ENCODE data around the gene ZBTB8B.
"Not testable (repeated sequence)": the region's sequence is repeated elsewhere in the genome, so short reads cannot be mapped to it uniquely, and the experiment has no call there.

The ZBTB8B gene

DNA sequence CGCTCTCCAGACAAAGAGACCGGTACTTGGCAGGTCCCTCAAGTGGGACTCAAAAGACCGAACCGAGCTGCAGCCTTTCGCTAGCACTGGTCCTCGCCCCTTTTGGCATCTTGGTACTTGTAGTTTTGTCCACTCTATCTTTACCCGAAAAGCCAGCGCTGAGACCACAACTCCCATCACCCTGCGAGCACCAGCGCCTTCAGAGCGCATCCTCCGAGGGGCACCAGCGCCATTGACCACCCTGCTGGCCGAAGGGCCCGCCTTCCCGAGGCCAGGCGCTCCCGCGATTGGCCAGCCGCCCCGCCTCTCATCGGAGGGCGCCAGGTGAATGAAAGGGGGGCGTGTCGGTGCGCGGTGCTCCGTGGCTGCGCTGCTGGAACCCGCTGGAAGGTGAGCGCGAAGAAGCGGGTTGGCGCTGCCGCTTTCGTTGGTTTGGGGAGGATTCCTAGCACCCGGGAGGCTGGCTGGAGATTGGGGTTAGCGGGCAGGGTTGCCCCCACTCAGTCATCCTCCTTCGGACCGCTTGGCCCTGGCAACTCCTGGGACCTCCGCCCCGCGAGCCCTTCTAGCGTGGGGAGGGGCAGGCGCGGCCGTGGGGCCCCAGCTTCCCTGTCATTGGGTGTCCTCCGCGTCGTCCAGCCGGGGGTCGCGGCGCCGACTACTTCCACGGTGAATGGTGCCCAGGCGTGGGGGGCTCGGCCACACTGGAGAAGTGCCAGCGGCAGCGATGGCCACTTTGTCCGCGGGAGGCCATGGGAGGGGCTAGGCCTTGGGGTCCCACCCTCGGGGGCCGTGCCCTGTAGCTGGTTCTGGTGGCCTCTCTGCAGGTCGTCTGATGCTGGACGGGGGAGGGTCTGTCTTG, at the start of gene ZBTB8B:
ZBTB8B (plus strand) TSS at position 357 of the 862 bp plus-strand sequence. CDS start 5,553 bp downstream, outside the sequence.
- DNase-seq: peak; percentile 14

DNA sequence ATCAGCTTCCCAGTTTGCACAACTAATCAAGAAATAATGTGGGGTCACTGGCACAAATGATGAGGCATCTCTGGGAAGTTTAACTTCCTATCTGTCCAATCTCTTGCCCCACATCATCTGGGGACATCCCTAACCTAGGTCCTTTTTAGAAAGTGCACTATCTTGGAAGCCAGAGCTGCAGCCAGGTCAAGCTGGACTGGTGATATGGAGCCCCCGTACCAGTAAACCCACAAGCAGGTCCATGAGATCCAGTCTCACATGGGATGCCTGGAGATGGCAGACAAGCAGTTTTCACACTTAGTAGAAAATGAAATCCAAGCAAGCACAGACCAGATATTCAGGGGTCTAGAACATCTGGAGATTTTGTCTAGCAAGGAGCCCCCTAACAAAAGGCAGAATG, 43.1 kb upstream of the ZBTB8B start:
- no peak for DNase-seq

DNA sequence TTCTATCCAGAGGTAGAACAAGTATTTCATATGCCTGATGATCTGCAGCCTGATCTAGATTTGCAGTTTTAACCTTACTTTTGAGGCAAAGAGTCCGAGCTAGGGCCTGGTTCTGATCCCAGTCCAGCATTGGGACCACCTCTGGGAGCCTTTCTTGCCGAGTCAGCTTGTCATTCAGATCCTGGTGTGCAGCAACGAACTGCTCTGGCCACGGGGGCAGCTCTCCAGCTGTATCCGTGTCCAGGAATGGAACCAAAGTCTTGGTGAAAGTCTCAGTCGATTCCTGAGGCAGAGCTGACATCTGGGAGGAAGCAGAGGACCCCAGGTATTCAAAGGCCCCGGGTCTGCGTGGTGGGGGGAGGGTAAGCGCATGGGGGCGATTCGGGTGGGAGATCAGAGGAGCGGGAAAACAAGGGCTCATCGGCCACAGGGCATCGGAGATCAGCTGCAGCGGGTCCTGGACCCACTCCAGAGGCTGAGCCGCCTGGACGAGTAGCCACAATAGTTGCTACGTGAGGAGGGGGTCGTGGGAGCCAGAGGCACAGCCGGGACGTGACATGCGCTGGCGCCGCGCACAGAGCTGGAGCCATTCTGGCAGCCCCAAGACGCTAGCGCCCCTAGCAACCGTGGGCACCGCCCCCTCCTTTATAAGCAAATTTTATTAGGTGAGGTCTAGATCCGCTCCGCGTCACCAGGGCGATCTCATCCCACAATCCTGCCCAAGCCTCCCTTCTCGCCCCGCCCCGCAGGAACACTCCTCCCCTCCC, 38.2 kb upstream of the ZBTB8B start:
- DNase-seq: no peak

DNA sequence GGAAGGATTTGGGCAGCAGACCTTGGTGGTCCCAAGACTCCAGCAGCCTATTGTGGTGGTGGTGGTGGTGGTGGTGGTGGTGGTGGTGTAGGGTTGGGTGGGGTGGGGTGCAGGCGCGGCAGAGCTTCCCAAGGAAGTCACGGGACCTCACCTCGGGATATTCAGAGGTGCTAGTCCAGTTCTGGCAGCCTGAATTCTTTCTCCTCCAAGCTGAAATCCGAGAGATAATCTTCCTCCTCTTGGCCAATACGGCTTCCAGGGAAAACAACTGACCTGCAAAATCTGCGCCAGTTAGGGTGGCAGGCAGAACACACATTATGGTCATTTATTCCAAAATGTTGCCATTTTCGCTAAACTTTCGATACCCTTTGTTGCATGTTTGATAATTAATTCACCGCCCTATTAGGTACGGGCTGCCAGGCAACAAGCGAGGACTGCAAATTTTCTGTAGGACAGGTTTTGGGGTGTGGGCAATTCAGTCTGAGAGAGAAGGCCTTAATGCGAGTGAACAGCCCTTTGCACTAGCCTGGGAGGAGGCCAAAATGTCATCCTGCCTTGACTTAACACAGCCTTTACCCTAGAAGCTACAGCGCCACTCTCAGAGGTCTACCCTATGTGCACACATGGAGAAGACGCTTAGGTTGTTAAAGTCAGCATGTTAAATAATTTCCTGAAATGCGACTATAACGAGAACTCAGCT, 37.5 kb upstream of the ZBTB8B start:
- no peak for DNase-seq

DNA sequence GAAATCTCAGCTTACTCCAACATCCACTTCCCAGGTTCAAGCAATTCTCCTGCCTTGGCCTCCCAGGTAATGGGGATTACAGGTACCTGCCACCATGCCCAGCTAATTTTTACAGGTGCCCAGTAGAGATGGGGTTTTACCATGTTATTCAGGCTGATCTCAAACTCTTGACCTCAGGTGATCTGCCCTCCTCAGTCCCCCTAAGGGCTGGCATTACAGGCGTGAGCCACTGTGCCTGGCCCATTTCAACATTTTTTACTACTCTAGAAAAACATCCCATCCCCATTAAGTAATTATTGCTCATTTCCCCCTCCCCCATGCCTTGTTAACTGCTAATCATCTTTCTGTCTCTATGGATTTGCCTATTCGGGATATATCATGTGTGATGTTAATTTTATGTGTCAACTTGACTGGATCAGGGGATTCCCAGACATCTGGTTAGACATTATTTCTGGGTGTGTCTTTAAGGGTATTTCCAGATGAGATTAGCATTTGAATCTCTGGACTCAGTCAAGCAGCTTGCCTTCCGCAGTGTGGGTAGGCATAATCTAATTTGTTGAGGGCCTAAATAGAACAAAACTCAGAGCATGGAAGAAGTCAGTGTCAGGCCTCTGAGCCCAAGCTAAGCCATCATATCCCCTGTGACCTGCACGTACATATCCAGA, 33.0 kb upstream of the ZBTB8B start:
- no peak for DNase-seq

DNA sequence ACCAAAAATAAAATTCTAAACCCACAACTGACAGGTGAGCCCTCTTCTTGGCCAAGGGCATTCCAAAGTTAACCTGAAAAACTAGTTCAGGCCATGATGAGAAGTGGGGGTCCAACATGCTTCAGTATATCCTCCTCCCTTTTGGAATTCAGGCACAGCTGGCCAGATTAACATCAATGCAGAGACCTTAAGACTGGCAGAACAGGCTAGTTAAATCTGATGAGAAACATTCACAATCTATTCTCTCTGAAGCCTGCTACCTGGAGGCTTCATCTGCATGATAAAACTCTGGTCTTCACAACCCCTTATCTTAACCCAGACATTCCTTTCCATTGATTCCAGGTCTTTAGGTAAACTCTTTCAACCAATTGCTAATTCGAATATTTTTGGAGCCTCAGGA, 26.7 kb upstream of the ZBTB8B start:
- no peak for DNase-seq

DNA sequence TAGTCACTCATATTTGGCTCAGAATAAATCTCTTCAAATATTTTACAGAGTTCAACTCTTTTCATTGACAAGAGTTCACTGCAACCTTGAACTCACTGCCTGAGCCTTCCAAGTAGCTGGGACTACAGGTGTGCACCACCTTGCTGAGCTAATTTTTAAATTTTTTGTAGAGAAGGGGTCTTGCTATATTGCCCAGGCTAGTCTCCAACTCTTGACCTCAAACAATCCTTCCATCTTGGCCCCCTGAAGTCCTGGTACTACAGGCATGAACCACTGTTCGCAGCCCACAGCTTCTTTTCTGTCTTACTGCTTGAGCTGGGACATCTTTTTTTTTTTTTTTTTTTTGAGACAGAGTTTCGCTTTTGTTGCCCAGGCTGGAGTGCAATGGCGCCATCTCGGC, 26.1 kb upstream of the ZBTB8B start:
- not testable (repeated sequence) for DNase-seq

DNA sequence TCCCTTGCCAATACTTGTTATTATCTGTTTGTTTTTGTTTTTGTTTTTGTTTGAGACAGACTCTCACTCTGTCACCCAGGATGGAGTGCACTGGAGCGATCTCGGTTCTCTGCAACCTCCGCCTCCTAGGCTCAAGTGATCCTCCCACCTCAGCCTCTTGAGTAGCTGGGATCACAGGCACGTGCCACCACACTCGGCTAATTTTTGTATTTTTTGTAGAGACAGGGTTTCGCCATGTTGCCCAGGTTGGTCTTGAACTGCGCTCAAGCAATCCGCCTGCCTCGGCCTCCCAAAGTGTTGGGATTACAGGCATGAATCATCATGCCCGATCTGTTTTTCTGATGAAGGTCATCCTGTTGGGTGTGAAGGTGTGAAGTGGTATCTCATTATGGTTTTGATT, 23.4 kb upstream of the ZBTB8B start:
- DNase-seq: not testable (repeated sequence)

DNA sequence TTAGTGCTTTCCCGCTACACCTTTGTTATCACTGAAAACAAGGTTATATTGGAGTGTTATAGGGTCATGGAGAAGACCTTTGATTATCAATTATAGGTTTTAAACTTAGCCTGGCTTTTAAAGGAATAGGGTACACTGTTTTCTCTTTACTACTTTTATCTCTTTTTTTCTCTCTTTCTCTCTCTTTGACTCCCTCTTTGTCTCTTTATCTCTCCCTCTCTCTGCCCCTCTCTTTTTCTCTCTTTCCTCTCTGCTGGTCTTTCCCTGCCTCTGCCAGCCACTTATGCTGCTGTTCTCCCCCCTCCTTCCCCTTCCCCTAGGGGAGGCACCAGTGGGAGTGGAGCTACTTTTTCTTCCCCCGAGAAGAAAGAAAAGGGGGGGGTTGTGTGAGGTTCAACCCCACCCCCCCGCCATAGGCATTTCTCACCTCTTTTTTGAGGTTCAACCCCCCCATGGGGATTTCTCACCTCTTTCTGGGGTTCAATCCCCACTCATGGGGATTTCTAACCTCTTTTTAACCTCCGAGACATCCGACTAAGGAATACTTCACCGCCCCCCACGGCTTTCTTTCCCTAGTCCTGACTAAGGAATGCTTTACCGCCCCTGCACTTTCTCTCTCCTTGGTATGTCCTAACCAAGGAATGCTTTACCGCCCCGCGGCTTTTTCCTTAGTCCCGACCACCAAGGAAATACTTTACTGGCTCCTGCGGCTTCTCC, 17.2 kb upstream of the ZBTB8B start:
- DNase-seq: no peak

DNA sequence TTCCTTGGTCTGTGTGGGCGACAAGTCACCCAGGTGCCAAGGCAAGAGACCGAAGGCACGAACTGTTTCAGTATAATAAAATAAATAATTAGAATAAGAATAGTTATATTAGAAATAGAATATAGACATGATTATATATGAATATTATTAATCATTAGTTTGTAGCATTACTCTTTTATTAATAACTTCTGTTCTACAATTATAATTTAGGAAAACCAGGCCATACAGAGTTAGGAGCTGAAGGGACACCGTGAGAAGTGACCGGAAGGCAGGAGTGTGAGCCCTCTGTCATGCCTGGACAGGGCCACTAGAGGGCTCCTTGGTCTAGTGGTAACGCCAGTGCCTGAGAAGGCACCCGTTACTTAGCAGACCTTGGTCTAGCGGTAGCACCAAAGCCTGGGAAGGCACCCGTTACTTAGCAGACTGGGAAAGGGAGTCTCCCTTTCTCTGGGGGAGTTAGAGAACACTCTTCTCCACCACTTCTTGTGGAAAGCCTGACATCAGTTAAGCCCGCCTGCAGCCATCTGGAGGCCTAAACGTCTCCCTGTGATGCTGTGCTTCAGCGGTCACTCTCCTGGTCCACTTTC, 16.6 kb upstream of the ZBTB8B start:
- DNase-seq: peak; percentile 53

DNA sequence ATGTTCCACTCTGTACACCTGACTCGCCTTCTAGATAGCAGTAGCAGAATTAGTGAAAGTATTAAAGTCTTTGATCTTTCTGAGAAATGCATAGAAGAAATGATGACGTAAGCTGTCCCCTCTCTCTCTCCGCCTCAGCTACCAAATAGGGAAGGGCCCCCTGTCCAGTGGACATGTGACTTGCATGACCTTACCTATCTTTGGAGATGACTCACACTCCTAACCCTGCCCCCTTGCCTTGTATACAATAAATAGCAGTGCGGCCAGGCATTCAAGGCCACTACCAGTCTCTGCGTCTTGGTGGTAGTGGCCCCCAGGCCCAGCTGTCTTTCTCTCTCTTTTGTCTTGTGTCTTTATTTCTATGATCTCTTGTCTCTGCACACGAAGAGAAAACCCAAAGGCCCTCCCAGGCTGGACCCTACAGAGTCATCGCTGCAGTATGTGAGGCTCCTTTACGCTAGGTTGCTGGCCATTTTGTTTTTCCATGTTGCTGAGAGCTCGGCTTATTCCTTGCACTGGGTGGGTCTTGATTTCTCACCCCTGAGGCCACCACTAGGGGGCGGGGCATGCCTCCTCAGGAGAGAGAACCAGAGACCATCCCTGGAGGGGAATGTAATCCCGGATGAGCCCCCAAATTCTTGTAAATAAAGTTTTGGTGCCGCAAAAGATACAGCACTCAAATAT, 16.0 kb upstream of the ZBTB8B start:
- no peak for DNase-seq

DNA sequence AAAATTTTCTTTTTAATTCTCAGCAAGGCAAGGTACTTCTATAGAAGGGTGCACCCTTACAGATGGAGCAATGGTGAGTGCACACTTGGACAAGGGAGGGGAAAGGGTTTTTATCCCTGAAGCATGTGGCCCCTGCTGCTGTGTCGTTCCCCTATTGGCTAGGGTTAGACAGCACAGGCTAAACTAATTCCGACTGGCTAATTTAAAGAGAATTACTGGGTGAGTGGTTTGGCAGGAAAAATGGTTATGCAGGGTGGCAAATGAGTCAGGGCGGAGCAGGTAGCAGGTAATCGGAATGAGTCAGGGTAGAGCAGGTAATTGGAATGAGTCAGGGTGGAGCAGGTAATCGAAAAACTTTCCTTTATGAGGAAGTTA, 15.4 kb upstream of the ZBTB8B start:
- DNase-seq: not testable (repeated sequence)

DNA sequence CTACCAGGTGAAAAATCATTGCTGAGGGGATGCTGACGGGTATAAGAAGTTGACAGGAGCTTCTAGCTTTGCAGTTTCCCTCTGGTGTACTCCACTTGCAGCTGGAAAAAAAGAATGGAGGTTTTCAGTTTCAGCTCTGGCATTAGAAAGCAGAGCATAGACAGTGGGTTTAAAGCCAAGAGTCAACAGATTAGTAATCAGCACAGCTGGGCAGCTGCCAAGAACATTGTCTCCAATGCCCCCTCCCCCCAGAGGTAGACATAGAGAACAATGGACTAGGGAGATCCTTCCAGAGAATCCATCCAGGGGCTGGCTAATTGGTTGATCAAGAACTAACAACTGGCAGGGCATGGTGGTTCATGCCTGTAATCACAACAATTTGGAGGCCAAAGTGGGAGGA, 10.1 kb upstream of the ZBTB8B start:
- no peak for DNase-seq

DNA sequence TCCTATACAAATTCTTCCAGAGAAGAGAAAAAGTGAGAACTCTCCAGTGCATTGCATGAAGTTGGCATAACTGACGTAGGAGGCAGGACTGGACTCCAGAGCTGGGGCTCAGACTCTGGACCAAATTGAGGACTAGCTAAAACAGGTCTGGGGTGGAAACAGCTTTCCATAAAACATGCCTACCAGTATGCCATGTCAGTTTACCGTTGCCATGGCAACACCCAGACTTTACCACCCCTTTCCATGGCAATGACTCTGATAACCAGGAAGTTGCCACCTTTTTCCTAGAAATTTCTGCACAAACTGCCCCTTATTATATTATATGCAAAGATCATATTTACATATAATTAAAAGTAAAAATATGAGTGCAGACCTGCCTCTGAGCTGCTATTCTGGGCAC, 8.9 kb upstream of the ZBTB8B start:
- DNase-seq: no peak

DNA sequence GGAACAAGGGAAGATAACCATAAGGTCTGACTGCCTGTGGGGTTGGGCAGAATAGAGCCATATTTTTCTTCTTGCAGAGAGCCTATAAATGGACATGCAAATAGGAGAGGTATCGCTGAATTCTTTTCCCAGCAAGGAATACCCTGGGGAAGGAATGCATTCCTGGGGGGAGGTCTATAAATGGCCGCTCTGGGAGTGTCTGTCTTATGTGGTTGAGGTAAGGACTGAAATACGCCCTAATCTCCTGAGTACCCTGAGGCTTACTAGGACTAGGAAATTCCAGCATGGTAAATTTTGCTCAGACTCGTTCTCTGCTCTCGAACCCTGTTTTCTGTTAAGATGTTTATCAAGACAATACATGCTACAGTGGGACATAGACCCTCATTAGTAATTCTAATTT, 6.1 kb upstream of the ZBTB8B start:
- DNase-seq: not testable (repeated sequence)

DNA sequence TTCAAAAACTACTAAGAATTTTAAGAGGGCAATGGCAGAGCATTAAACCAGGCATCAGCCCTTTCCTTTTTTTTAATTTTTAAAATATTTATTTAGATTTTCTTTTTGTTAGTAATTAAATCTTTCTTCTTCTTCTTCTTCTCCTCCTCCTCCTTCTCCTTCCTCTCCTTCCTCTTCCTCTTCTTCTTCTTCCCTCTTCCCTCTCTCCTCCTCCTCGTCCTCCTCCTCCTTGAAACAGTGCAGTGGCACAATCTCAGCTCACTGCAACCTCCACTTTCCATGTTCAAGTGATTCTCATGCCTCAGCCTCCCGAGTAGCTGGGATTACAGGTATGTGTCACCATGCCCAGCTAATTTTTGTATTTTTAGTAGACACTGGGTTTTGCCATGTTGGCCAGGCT, 1.9 kb upstream of the ZBTB8B start:
- DNase-seq: not testable (repeated sequence)

DNA sequence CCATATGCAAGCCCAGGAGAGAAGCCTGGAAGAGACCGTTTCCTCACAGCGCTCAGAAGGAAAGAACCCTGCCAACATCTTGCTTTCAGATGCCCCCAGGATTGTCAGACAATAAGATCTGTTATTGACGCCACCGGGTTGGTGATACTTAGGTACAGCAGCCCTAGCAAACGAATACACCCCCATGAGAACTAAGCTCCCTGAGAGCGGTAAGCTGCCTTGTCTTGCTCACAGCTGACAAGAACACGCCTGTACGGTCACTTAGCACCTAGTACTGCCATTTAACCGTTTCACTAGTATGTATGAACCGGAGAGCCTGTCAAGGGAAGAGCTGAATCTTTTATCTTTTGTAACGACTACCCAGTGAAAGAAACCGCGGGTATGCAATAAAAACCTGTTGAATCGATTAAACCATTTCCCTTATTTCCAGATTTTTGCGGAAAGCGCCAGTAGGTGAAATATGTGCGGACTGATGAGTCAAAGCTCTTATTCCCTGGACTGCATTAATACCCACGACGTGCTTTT, 619 bp upstream of the ZBTB8B start:
- no peak for DNase-seq

DNA sequence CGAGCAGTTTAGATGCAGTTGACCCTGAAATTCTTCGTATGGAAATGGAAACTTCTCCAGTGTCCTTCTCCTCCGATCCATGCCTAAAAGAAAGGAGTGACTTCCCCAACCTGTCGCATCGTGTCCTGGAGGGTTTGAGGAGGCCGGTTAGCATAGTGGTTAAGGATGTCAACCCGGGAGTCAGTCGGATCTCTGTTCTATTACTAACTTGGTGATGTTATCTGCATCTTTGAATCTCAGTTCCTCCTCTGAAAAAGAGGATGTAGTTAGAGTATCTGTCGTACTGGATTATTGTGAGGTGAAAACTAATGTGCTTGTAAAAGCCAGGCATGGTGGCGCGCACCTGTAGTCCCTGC, 684 bp downstream of the ZBTB8B start:
- DNase-seq: no peak

DNA sequence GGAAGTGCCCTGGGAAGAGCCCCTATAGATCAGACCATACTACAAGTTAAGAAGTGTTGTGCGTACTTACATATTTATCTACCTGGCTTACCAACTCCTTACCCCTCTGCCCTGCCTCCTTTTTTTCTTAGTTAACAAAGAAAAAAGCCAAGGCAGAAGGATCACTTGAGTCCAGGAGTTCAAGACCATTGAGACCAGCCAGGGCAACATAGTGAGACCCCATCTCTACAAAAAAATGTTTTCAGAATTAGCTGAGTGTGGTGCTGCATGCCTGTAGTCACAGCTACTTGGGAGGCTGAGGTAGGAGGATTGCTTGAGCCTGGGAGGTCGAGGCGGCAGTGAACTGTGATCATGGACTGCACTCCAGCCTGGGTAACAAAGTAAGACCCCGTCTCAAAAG, 1.9 kb downstream of the ZBTB8B start:
- no peak for DNase-seq

DNA sequence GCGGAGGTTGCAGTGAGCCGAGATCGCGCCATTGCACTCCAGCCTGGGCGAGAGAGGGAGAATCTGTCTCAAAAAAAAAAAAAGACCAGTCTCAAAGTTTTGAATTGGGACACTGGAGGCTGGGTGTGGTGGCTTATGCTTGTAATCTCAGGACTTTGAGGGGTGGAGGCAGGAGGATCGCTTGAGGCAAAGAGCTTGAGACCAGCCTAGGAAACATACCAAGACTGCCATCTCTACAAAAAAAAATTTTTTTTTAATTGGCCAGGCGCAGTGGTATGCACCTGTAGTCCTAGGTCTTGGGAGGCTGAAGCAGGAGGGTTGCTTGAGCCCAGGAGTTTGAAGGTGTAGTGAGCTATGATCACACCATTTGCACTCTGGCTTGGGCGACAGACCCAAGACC, 3.9 kb downstream of the ZBTB8B start:
- DNase-seq: no peak

DNA sequence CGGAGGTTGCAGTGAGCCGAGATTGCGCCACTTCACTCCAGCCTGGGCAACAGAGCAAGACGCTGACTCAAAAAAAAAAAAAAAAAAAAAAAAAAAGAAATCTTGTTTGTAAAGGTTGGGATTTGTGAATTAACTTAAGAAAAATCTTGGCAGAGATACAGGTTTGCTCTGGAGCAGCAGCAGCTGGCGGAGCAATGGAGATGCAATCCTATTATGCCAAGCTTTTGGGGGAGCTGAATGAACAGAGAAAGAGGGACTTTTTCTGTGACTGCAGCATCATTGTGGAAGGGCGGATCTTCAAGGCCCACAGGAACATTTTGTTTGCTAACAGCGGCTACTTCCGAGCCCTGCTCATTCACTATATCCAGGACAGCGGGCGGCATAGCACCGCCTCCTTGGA, 5.6 kb downstream of the ZBTB8B start:
- DNase-seq: no peak

All from activated CD4-positive, alpha-beta T cell treated with anti-CD3 and anti-CD28 coated beads, Interleukin-2, amount 50 U/mL, for 16 hours (primary cell).